ENCODE results near the gene HSP90AB1.
"Not testable (repeated sequence)": the region's sequence is repeated elsewhere in the genome, so short reads cannot be mapped to it uniquely, and the experiment has no call there.

HSP90AB1 gene

DNA sequence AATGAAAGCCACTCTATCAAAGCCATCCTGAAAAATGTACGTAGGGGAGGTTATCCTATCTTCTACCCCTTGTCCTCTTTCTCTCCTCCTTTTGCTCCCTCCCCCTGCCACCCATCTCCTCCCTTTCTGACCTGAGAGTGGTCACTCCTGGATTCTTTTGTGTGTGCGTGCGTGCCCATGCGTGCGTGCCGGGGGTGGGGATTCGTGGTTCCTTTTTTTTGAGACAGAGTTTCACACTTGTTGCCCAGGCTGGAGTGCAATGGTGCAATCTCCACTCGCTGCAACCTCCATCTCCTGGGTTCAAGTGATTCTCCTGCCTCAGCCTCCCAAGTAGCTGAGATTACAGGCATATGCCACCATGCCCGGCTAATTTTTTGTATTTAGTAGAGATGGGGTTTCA lies 15.5 kb upstream of the HSP90AB1 start:
- not testable (repeated sequence) for DNase-seq (ENCODE audit: low read depth); H3K9me3 ChIP-seq (ENCODE audit: control insufficient read depth, low read length)

DNA sequence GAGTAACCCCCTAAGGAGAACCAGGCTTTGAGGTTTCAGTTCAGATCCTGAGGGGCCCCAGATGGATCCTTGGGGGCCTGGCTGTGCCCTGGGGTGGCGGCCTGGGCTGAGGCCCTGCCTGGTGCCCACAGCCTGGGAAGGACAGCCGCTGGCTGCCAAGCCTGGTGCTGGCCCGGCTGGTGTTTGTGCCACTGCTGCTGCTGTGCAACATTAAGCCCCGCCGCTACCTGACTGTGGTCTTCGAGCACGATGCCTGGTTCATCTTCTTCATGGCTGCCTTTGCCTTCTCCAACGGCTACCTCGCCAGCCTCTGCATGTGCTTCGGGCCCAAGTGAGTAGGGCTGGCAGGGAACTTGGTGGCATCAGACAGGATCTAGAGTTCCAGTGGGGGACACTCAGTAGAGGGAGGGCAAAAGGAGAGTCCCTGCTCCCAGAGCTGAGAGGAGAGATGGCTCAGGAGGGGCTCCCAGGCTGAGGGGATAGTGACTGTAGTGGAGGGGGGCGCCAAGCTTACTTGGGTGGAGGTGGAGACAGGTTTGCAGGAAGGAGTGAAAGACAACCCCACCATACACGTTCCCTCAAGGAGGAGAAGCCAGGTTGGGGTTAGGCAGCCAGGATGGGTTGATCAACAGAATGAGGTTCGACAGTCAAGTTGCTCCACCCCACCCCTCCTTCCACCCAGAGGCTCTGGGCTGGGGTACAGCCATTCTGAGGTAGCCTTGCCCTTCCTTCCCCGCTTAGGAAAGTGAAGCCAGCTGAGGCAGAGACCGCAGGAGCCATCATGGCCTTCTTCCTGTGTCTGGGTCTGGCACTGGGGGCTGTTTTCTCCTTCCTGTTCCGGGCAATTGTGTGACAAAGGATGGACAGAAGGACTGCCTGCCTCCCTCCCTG lies 14.0 kb upstream of the HSP90AB1 start:
- Histone ChIP-seq H3K36me3 (ENCODE audit: control insufficient read depth, insufficient read depth, low read length, severe bottlenecking) (peaks cover 36% of the 10 kb centered on the region), H3K9me3 (ENCODE audit: control insufficient read depth, low read length) (no peaks in the 10 kb centered on the region), H3K4me1 (ENCODE audit: control insufficient read depth, insufficient read depth, low read length) (peaks cover 75% of the 10 kb centered on the region), H3K27me3 (replicated peaks; ENCODE audit: control insufficient read depth, insufficient read depth, low read length) (no peaks in the 10 kb centered on the region), H3K9ac (ENCODE audit: low read length) (peak overlapping the region; percentile 81), H3K4me3 (ENCODE audit: low read length) (no peak overlapping the region)
- DNase-seq (ENCODE audit: low read depth): no peak

More for the DNA sequence above, 15.5 kb upstream of the HSP90AB1 start:
- H3K4me3 ChIP-seq (ENCODE audit: low read length); H3K27me3 ChIP-seq (replicated peaks; ENCODE audit: control insufficient read depth, insufficient read depth, low read length); H3K9ac ChIP-seq (ENCODE audit: low read length): not testable (repeated sequence)
- H3K4me1 ChIP-seq (ENCODE audit: control insufficient read depth, insufficient read depth, low read length): peaks cover 76% of the 10 kb centered on the region
- H3K36me3 ChIP-seq (ENCODE audit: control insufficient read depth, insufficient read depth, low read length, severe bottlenecking): peaks cover 36% of the 10 kb centered on the region

- DNase-seq (ENCODE audit: low read depth): no peak
- H3K9ac ChIP-seq (ENCODE audit: low read length): peak overlapping the region; percentile 81
- no peaks in the 10 kb centered on the region for H3K27me3 ChIP-seq (replicated peaks; ENCODE audit: control insufficient read depth, insufficient read depth, low read length)
- H3K4me3 ChIP-seq (ENCODE audit: low read length): peak overlapping the region; percentile 23
- H3K36me3 ChIP-seq (ENCODE audit: control insufficient read depth, insufficient read depth, low read length, severe bottlenecking): peaks cover 36% of the 10 kb centered on the region
- H3K4me1 ChIP-seq (ENCODE audit: control insufficient read depth, insufficient read depth, low read length): peaks cover 75% of the 10 kb centered on the region
- H3K9me3 ChIP-seq (ENCODE audit: control insufficient read depth, low read length): no peaks in the 10 kb centered on the region
These were observed 13.3 kb upstream of the HSP90AB1 start for GRCh38 chr6:44233567-44234100.

DNA sequence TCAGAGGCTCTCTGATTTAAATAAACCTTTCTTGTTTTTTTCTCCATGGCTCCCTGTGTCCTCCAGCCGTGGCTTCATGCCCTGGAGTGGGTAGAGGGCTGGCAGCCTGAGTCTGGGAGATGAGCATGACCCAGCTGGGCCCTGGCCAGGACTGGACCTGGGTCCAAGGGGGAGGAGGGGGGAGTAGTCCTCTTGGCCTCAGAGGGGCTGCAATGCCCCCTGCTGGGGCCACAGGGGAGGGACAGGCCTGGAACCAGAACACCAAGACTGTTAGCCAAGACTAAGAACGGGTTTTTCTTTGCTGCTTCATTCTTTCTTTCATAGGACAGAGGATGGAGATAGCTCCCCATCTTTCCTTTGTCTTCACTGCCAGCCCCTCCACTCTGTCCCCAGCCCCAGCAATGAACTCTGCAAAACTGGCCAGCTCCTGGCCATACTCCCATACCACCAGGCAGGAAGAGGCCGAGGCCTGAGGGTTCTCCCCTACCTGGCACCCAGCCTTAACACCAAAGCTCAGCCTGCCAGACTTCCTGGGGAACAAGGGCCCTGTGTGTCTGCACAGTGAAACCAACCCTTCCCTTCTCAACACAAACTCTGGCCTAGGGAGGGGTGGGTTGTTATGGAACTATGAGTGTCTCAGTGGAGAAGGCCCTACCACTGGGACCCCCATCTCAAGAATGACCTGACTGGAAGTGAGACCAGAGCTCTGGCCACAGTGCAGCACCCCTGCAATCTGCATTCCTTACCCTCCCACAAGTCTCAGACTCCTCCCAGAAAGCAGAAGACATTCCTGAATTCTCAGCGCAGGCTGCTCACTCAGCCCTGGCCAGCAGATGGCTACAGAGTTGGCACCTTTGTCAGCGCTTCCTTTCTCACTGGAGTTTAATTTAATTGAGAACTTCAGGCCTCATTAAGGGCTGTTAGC lies 12.5 kb upstream of the HSP90AB1 start:
- DNase-seq (ENCODE audit: low read depth): peak; percentile 83
- no peaks in the 10 kb centered on the region for H3K27me3 ChIP-seq (replicated peaks; ENCODE audit: control insufficient read depth, insufficient read depth, low read length)
- H3K9me3 ChIP-seq (ENCODE audit: control insufficient read depth, low read length): no peaks in the 10 kb centered on the region
- peaks cover 36% of the 10 kb centered on the region for H3K36me3 ChIP-seq (ENCODE audit: control insufficient read depth, insufficient read depth, low read length, severe bottlenecking)
- H3K4me3 ChIP-seq (ENCODE audit: low read length): no peak overlapping the region
- H3K9ac ChIP-seq (ENCODE audit: low read length): peak overlapping the region; percentile 81
- H3K4me1 ChIP-seq (ENCODE audit: control insufficient read depth, insufficient read depth, low read length): peaks cover 68% of the 10 kb centered on the region

DNA sequence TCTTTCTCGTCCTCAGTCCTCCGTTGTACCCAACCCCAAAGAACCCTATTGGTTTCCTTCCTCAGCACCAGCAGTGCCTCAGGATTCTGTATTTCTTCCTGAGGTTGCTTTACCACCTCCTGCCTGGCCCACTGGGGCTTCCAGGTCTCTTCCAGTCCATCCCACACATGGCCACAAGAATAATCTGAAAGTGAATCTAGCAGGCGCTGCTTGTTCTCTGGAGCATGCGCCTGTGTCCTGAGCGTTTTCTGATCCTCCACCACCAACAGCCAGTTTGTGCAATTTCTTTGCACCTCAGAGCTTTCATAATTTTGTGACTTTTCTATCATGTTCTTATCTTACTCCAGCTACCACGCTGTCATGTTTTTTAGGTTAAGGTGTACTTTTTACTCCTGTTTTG lies 11.6 kb upstream of the HSP90AB1 start:
- no peak for DNase-seq (ENCODE audit: low read depth)
- Histone ChIP-seq H3K27me3 (replicated peaks; ENCODE audit: control insufficient read depth, insufficient read depth, low read length) (no peaks in the 10 kb centered on the region), H3K9me3 (ENCODE audit: control insufficient read depth, low read length) (no peaks in the 10 kb centered on the region), H3K4me1 (ENCODE audit: control insufficient read depth, insufficient read depth, low read length) (peaks cover 59% of the 10 kb centered on the region), H3K9ac (ENCODE audit: low read length) (peak overlapping the region; percentile 81), H3K4me3 (ENCODE audit: low read length) (no peak overlapping the region), H3K36me3 (ENCODE audit: control insufficient read depth, insufficient read depth, low read length, severe bottlenecking) (peaks cover 29% of the 10 kb centered on the region)

- peak overlapping the region; percentile 21 for H3K9ac ChIP-seq (ENCODE audit: low read length)
- no peaks in the 10 kb centered on the region for H3K9me3 ChIP-seq (ENCODE audit: control insufficient read depth, low read length)
- no peak overlapping the region for H3K4me3 ChIP-seq (ENCODE audit: low read length)
- no peak for DNase-seq (ENCODE audit: low read depth)
- H3K4me1 ChIP-seq (ENCODE audit: control insufficient read depth, insufficient read depth, low read length): peaks cover 58% of the 10 kb centered on the region
- H3K27me3 ChIP-seq (replicated peaks; ENCODE audit: control insufficient read depth, insufficient read depth, low read length): no peaks in the 10 kb centered on the region
- H3K36me3 ChIP-seq (ENCODE audit: control insufficient read depth, insufficient read depth, low read length, severe bottlenecking): peaks cover 24% of the 10 kb centered on the region
These were observed 10.9 kb upstream of the HSP90AB1 start for GRCh38 chr6:44235891-44236516.

GRCh38 chr6:44237021-44237812 lies 9.7 kb upstream of the HSP90AB1 start:
- H3K4me3 ChIP-seq (ENCODE audit: low read length): peak overlapping the region; percentile 79

DNA sequence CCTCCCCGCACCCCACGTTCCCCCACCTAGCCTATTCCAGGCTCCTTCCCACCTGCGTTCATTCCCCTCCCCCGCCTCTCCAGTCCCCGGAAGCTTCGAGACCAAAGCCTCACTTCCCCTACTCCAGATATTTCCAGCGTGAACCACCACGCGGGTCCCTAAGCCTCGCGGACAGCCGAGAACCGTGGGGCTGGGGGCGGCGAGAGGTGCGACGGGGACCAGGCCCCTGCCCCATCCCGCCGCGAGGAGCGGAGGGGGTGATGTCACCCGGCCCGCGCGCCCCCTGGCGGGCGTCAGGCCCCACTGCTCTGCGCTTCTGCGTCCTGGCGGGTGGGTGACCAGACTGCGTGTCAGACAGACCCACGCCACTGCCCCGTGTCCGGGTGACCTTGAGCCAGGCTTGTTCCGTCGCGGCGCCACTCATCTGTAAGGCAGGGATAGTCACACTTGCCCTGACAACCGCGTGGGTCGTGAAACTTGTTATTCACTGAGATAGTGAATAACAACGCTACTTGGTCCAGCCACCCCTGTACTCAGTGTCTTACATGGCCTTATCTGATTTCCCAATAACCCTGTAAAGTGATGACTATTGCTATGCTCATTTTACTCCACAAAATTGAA lies 9.0 kb upstream of the HSP90AB1 start:
- Histone ChIP-seq H3K4me3 (ENCODE audit: low read length) (peak overlapping the region; percentile 79), H3K9ac (ENCODE audit: low read length) (peak overlapping the region; percentile 68), H3K4me1 (ENCODE audit: control insufficient read depth, insufficient read depth, low read length) (peaks cover 56% of the 10 kb centered on the region), H3K27me3 (replicated peaks; ENCODE audit: control insufficient read depth, insufficient read depth, low read length) (no peaks in the 10 kb centered on the region), H3K9me3 (ENCODE audit: control insufficient read depth, low read length) (no peaks in the 10 kb centered on the region), H3K36me3 (ENCODE audit: control insufficient read depth, insufficient read depth, low read length, severe bottlenecking) (peaks cover 10% of the 10 kb centered on the region)
- DNase-seq (ENCODE audit: low read depth): peak; percentile 94

More at GRCh38 chr6:44237021-44237812, 9.7 kb upstream of the HSP90AB1 start:
- Histone ChIP-seq H3K36me3 (ENCODE audit: control insufficient read depth, insufficient read depth, low read length, severe bottlenecking) (peaks cover 17% of the 10 kb centered on the region), H3K9ac (ENCODE audit: low read length) (peak overlapping the region; percentile 68), H3K27me3 (replicated peaks; ENCODE audit: control insufficient read depth, insufficient read depth, low read length) (no peaks in the 10 kb centered on the region), H3K9me3 (ENCODE audit: control insufficient read depth, low read length) (no peaks in the 10 kb centered on the region), H3K4me1 (ENCODE audit: control insufficient read depth, insufficient read depth, low read length) (peaks cover 58% of the 10 kb centered on the region)
- DNase-seq (ENCODE audit: low read depth): peak; percentile 95

DNA sequence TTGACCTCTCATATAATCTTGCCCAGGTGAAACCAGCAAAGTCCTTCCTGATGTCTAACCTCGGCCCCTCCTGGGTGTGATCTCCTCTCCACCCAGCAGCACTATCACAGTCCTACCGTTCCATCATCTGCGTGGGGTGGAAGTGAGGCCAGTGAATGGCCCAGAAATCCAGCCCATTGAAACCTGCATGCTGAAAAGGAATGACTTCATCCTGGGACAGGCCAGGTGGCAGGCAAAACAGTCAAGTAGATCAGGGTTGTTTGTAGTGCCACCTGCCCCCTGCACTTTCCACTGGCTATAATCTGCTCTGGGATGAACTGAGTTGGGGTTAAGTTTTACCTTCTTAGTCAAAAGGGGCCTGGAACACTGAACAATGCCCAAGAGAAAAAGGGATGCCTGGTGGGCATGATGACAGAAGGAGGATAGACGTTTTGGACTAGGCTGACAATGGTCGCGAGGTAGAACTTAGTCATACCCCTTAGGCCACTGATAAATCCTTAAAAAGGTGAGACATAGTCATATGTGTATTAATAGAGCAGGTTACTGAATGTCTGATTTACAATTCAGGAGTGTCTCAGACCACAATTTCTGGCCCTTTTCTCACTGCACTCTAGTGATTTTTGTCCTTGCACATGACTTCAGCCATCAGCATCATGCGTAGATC lies 8.1 kb upstream of the HSP90AB1 start:
- Histone ChIP-seq H3K36me3 (ENCODE audit: control insufficient read depth, insufficient read depth, low read length, severe bottlenecking) (peaks cover 4% of the 10 kb centered on the region), H3K4me3 (ENCODE audit: low read length) (no peak overlapping the region), H3K27me3 (replicated peaks; ENCODE audit: control insufficient read depth, insufficient read depth, low read length) (no peaks in the 10 kb centered on the region), H3K9ac (ENCODE audit: low read length) (no peak overlapping the region), H3K9me3 (ENCODE audit: control insufficient read depth, low read length) (no peaks in the 10 kb centered on the region), H3K4me1 (ENCODE audit: control insufficient read depth, insufficient read depth, low read length) (peaks cover 47% of the 10 kb centered on the region)
- no peak for DNase-seq (ENCODE audit: low read depth)

Data from adipocyte (in vitro differentiated cells).